Activated naive CD4-positive, alpha-beta T cell (primary cell): ENCODE data around the gene MRPS18B.
A peak's percentile ranks its signal among the peaks of the same experiment; 100 is the strongest.
"Not testable (repeated sequence)": the region's sequence is repeated elsewhere in the genome, so short reads cannot be mapped to it uniquely, and the experiment has no call there.

Source experiments
- DNase-seq, 4 experiments: peaks; one replicate each; lab custom pipeline; 2025; lab: John Stamatoyannopoulos, UW

Gene MRPS18B

DNA sequence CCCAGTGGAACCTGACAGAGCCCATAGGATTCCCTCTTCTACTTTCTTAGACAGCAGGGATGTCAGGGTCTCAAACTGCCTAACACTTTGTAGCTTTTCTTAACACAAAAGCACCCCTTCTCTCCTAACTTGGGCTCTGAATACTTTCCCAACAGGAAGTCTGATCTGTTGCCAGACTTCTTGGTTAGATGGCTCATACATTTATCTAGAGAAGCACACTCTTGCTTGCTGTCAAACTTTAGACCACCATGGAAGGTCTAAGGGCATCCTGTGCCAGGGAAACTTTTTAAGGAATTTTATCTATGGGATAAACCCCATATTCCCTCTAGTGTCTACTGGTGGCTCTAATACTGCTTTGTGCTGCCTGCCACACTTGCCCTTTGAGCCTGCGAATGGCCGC is 26.0 kb downstream of the MRPS18B start:
- no peak for DNase-seq

GRCh38 chr6:30644769-30645168 is 27.1 kb downstream of the MRPS18B start:
- DNase-seq = no peak

- DNase-seq = no peak
These were observed 28.3 kb downstream of the MRPS18B start for GRCh38 chr6:30645989-30646388.

DNA sequence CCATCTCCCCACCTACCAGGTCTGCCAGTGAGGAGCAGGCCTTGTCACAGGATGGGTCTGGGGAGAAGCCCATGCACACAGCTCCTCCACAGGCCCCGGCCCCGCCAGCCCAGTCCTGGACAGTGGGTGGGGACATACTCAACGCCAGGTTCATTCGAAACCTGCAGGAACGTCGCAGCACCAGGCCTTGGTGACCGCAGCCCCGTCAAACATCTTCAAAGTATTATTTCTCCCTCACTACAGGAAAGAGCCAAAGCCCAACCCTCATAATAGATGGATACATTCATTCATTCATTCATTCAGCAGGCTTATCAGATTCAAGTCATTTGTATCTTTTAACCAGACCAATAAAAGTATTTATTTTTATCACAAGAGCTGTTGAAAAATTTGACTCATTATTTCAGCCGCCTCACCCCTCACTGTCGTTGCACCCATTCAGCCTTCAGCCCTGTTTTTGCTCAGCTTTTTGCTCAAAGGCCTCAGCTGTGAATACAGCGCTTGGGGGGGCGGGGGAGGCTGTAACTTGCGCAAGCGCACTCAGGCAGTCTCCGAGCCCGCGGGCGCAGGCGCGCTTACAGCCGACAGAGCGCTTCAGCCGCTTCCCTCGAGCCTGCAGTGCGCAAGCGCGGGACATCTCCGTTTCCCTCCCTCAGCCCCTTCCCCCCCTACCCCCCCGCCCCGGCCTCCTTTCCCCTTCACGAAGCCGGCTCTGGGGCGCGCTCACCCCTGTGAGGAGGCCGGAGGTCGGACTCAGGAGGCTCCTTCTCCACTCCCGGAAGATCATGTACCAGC is 29.0 kb downstream of the MRPS18B start, which contains the start of gene C6orf136:
C6orf136 (plus strand) TSS at position 684 of the 792 bp plus-strand sequence; CDS start at position 783, 99 bp downstream.
- DNase-seq = peak; percentile 85 to 93 (median 87)

- peak; percentile 32 to 84 (median 73) for DNase-seq
These were observed 29.8 kb downstream of the MRPS18B start for GRCh38 chr6:30647242-30648116.

GRCh38 chr6:30651143-30651542 is 33.5 kb downstream of the MRPS18B start:
- no peak for DNase-seq

DNA sequence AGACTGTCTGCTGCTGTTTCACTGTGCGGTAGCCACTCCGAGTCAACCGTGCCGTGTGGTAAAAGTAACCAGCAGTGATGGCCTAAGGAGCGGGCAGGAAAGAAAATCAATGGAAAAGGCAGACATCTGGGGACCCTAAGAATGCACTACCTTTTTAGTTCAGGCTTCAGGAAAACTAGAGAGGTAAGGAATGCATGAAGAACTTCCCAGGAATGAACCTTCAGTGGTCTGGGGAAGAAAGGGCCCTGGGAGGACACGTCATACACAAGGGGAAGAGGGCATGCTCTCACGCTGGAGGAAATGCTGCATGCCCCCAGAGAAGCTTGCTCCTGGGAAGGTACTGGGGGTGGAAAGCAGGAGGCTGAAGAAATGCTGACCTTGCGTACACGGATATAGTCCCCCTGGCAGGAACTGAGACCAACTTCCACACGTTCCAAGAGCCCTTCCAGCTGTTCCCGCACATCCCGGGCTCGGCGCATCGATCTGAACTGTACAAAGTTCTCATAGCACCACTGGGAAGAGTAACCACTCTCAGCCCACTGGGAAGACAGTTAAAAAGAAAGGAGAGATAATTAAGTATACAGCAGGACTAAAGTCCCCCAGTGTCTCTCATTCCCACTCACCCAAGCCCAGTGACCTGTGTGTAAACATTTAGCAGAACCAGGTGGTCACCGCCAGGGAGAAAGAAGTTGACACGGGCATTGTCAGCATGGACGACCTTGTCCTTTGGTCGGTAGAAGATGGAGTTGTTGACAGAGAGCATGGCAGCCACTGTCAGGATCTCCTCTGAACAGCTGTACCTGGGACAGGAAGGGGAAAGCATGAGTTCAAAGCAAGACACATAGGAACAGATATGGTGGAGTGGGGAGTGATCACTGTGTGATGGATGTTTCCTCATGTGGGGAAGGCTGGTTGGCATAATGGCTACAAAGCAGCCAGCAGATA is 37.4 kb downstream of the MRPS18B start:
- DNase-seq = no peak

DNA sequence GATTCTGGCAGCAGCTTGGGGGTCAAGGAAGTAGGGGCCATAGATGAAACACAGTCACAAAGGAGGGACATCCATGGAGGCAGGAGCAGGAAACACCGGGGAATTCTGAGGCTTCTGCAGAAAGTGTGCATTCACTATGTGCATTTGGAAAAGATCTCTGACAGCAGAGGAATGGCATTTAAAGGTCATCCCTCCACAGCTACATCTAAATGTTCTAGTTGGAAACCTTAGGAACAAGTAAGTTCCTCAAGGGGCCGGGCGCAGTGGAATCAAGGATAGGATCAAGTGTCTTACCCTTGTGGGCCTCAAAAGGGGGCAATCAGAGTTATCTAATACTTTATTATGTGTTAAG is 38.1 kb downstream of the MRPS18B start:
- DNase-seq = no peak

DNA sequence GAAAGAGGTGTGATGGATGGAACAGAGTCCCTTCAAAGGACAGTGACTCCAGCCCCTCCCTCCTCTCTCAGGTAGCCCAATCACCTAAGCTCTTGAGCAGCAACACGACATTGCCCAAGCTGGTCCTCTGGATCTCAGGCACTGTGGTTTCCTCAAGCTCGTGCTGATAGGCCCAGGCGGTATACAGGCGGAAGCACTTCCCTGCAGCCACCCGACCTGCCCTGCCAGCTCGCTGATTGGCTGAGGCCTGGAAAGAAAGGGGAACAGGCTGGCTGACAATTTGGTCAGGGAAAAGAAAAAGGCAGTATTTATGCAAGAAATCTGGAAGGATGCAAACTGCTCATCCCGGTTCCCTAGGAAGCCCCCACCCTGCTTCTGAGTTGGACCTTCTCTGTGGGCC is 38.9 kb downstream of the MRPS18B start:
- no peak for DNase-seq

- no peak for DNase-seq
These were observed 39.8 kb downstream of the MRPS18B start for GRCh38 chr6:30657454-30657853.

GRCh38 chr6:30657922-30658321 is 40.3 kb downstream of the MRPS18B start:
- not testable (repeated sequence) for DNase-seq

DNA sequence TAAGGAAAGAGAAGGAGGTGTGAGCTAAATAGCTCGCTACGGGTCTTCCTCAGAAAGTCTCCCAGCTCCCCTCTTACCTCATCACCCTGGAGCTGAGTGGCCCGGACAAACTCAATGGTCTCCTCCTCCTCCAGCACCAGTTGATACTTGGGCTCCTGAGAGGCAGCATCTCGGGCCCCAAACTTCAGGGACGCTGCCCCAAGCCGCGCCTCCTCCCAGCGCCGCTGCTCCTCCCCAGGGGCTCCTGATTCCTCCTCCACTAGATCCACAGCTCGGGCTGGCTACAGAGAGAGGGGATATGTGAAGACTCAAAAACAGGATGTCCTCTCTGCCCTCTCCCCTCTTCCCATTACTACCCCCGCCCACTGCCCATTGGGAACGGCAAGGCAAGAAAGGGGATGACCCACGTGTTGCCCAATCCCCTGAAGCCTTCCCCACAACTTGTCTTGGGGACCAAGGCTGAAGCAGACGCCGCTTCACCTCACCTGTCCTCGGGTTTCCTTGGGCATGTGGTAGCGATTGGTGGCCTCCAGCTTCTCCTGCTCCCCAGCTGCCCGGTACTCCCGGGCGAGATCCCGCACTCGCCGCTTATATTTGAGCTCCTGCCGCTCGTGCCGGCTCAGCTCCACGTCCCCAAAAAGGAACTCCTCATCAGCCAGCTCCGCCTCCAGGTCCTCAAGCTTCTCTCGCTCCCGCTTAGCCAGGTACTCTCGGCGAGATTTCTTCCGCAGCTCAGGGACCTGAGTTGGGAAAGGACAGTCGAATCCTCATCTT is 47.5 kb downstream of the MRPS18B start:
- no peak for DNase-seq

GRCh38 chr6:30666300-30666699 is 48.7 kb downstream of the MRPS18B start:
- not testable (repeated sequence) for DNase-seq

- no peak for DNase-seq
These were observed 53.3 kb downstream of the MRPS18B start for GRCh38 chr6:30670760-30671527.

DNA sequence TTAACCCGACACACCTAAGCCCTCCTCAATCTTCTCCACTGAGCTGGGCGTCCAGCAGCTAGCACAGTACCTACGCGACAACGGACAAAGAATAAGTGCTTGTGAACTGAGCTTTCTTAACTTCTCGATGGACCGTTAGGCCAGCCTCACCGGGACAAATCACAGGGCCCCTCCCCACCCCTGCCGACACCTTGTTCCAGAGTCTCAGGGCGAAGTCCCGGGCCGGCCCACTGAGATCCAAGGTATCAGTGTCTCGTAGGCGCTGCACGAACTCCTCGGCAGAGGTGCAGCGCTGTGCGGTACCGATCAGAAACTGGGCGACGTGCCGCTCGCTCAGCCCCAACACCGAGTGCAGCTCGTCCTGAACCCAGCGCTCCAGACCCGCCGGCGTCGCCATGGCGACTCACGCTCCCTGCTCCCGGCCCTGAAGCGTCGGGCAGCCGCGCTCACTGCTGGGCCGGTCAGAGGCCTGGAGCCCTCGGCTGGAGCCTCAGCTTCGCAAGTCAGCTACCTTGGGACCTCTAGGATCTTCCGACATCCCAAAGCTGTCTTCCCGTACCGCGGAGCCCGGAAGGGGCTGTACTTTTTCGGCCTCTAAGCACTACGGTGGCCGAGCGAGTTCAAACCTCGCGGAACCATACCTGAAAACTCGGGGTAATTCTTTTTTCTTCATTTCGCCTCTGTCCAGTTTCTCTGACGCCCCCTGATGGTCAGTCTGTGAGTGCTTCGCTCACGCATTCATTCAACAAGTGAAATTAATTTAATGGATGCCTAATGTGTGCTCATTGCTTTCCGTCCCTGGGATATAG is 55.0 kb downstream of the MRPS18B start, which contains the start of gene DHX16:
DHX16 (minus strand) TSS at position 562 of the 809 bp plus-strand sequence; CDS start at position 397, 165 bp downstream.
- DNase-seq = peak; percentile 60 to 78 (median 70)
